Ishikawa (cell line): ENCODE measurements around the gene LCLAT1.

ENCODE experiments used
- CEBPB ChIP-seq: IDR thresholded peaks from 2 replicates; pipeline ENCODE4 v1.6.1; 2012
- CREB1 ChIP-seq: IDR thresholded peaks from 2 replicates; pipeline ENCODE4 v1.6.1; 2012; ENCODE audit warnings: low read depth
- EGR1 ChIP-seq: IDR thresholded peaks from 2 replicates; pipeline ENCODE4 v1.6.1; 2012
- EP300 ChIP-seq: IDR thresholded peaks from 2 replicates; pipeline ENCODE4 v1.6.1; 2012; ENCODE audit warnings: borderline replicate concordance
- FOXM1 ChIP-seq: IDR thresholded peaks from 2 replicates; pipeline ENCODE4 v1.6.1; 2012; ENCODE audit warnings: low read depth, borderline replicate concordance
- MAX ChIP-seq: IDR thresholded peaks from 2 replicates; pipeline ENCODE4 v1.6.1; 2012
- NFIC ChIP-seq: IDR thresholded peaks from 2 replicates; pipeline ENCODE4 v1.6.1; 2012
- RAD21 ChIP-seq: IDR thresholded peaks from 2 replicates; pipeline ENCODE4 v1.6.1; 2012; ENCODE audit warnings: low read depth
- REST ChIP-seq: IDR thresholded peaks from 2 replicates; pipeline ENCODE4 v1.6.1; 2012; ENCODE audit warnings: low read depth, mild to moderate bottlenecking
- TAF1 ChIP-seq: IDR thresholded peaks from 2 replicates; pipeline ENCODE4 v1.6.1; 2012; ENCODE audit warnings: low read depth, mild to moderate bottlenecking
- TCF12 ChIP-seq: IDR thresholded peaks from 2 replicates; pipeline ENCODE4 v1.6.1; 2012; ENCODE audit warnings: low read depth
- TEAD4 ChIP-seq: IDR thresholded peaks from 2 replicates; pipeline ENCODE4 v1.6.1; 2012
- YY1 ChIP-seq: IDR thresholded peaks from 2 replicates; pipeline ENCODE4 v1.6.1; 2012; ENCODE audit warnings: low read depth

GRCh38 chr2:30425326-30425725 is 21.7 kb upstream of the LCLAT1 start:
- no peak for TF ChIP-seq MAX
- no peak for TF ChIP-seq TAF1
- TF ChIP-seq REST: no peak
- no peak for TF ChIP-seq CREB1
- no peak for TF ChIP-seq CEBPB
- TF ChIP-seq NFIC: no peak
- TF ChIP-seq EGR1: no peak
- TF ChIP-seq YY1: no peak
- no peak for TF ChIP-seq EP300
- no peak for TF ChIP-seq FOXM1
- no peak for TF ChIP-seq RAD21
- TF ChIP-seq TCF12: no peak
- TF ChIP-seq TEAD4: no peak
